GM19397 (cell line): ENCODE measurements around the gene PPP4R1.

Experiments
- ATAC-seq: cut with Tn5 transposase; IDR thresholded peaks from one replicate; pipeline ENCODE4 v1.9.1; 2021; ENCODE audit warnings: mild to moderate bottlenecking, moderate library complexity; ENCODE audit not compliant: unreplicated experiment

Gene PPP4R1

DNA sequence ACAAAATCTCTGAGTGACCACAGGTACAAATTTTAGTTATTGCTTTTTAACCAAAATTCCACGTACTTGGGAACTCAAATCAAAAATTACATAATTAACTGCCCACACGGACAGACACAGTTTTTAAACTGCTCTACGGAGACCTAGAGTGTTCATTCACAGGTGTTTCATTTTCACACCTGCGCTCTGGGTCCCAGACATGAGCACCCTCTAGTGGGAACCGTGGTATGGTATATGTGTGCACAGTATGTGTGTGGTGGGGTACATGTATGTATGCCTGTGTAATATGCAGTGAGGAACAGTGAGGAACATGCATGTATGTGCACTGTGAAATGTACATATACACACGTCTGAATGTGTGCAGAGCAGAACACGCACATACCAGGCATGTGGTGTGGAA, 65.0 kb downstream of the PPP4R1 start:
- ATAC-seq = no peak

GRCh38 chr18:9547782-9548181, 66.6 kb downstream of the PPP4R1 start:
- ATAC-seq = no peak

DNA sequence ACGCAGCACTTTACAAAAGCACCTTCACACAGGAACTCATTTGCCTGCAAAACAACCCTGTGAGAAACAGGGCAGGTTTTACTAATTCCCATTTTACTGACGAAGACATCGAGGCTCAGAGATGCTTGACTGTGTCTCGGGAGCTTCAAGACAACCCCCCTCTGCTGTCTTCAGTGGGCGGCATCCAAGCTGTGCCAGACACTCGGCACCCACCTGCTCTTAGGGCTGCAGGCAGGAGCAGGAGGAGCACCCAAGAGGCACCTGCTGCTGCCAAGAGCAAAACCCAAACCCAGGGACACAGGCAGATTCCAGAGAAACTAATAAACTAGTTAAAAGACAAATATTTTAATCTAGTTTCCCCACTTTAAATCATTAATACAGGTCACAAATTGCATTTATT, 67.9 kb downstream of the PPP4R1 start:
- ATAC-seq = no peak

DNA sequence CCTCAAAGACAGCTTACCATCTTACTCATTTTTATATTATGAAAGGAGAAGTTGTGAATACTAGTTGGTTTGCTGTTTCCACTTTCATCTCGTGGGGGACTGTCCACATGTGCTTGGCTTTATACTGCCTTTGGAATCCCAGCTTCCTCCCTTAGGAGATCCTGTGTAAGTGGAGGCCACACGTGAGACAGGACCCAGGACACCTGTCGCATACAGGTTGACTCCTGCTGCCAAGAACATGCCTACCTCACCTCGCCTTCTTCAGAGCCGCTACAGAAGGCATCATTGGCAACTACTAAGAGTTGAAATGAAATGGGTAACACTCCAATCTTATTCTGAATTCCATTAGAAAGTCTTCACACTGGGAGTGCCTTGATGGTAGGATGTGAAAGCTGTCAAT, 69.3 kb downstream of the PPP4R1 start:
- no peak for ATAC-seq

DNA sequence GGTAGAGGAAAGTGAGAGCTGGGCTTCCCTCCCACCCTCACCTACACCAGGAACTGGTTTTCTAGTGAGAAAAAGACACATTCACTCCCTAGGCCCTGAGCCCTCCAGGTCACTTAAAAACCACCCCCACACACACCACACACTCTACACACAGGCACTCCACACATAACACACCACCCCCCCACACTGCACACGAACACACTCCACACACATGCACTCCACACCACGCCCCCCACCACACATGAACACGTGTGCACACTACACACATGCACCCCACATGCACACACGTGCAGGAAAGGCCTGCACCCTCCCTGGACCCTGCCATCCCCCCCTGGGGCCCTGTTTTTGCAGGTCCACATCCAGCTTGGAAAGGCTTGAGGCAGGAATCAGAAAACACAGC, 71.4 kb downstream of the PPP4R1 start:
- ATAC-seq = no peak

DNA sequence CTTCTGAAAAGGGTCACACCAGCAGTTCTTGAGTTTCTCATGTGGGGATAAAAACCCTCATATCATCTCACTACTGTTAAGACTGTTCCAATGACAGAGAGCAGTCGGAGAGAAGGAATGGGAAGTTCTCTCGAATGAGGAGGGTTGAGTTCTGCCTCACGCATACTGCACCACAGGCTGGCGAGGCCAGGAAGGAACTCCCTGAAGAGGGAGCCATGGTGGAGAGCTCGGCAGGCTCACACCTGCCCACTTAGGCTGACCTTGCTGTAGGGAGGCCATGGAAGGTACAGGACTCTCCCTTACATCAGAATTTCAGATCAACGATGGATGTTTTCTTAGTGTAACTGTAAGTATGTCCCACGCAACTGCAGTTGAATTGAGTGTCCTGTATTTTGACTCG, 74.4 kb downstream of the PPP4R1 start:
- ATAC-seq = no peak

- ATAC-seq = no peak
These were observed 75.1 kb downstream of the PPP4R1 start for GRCh38 chr18:9539283-9539682.

DNA sequence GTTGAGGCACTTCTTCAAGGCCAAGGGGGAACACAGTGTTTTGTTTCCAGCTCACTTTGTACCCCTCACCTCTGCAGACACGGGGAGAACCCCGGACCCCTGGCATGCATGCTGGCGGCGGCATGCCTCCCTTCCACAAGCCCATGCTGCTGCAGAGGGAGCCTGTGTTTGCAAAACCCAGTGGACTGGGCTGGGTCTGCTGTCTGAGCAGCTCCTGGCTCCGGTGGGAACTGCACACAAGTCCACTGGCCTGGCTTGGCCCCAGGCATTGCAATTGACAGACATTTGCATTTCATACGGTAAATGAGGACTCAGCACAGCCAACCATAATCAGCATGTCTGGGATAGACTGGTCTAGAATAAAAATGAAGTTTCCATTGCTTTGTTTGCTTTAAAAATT, 76.7 kb downstream of the PPP4R1 start:
- no peak for ATAC-seq

GRCh38 chr18:9536354-9537152, 77.8 kb downstream of the PPP4R1 start:
- no peak for ATAC-seq

DNA sequence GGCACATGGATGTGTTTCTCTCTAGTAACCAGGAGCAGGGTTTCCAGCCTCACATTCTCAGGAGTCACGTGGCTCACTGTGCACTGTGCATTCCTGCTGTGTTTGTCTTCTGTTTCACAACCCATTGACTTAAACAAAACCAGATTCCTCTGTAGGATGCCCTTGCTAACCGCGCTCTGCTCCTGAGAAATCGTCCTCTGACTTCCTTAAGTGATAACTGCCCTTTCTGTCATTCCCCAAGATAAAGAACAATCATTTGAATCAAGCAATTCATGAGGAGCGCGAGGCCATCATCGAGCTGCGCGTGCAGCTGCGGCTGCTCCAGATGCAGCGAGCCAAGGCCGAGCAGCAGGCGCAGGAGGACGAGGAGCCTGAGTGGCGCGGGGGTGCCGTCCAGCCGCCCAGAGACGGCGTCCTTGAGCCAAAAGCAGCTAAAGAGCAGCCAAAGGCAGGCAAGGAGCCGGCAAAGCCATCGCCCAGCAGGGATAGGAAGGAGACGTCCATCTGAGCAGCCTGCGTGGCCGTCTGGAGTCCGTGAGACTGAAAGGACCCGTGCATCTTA, 78.8 kb downstream of the PPP4R1 start:
- no peak for ATAC-seq

DNA sequence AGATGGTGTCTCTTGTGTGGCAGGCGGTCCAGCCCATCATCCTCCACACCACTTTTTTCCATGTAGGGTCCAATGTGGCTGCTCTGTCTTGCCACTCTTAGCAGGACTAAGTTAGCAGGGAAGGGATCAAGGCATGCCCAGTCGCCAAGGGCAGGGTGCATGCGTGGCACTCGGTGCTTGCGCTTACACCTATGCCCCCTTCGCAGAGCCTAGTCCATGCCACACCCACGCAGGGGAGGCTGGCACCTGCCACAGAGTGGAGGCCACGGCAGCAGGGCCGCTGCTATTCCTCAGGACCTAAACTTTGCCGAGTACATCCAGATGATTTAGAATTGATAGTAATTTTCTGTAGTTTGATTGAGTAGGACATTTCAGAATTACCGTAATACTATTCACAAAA, 79.5 kb downstream of the PPP4R1 start:
- ATAC-seq = no peak

DNA sequence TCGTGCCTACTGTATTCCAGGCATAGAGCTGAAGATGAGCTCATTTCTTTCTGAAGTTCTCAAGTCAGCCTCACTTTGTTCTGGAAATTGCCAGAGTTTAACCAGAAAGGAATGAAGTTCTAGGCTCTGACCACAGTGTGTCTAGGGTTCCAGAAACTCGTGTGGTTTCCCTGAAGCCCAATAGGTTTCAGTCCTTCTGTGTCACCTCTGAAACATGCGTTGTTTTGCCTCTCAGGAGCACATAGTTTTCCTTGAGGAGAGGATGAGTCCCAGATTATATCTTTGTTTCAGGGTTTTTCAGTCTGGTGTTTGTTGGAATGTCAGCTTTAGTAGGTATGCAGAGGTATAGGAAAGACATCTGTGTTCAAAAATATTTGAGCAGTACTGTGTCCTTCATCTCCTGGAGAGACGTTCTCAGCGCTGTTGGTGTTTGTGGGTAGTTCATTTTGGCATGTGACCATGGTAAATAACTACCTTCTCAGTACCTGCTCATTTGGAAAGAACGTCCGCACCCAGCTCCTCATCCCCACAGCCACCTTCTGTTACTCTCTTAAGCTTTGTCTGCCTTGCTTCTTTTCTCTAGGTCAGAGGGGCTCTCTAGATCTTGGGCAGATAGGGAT, 82.5 kb downstream of the PPP4R1 start:
- ATAC-seq = no peak

DNA sequence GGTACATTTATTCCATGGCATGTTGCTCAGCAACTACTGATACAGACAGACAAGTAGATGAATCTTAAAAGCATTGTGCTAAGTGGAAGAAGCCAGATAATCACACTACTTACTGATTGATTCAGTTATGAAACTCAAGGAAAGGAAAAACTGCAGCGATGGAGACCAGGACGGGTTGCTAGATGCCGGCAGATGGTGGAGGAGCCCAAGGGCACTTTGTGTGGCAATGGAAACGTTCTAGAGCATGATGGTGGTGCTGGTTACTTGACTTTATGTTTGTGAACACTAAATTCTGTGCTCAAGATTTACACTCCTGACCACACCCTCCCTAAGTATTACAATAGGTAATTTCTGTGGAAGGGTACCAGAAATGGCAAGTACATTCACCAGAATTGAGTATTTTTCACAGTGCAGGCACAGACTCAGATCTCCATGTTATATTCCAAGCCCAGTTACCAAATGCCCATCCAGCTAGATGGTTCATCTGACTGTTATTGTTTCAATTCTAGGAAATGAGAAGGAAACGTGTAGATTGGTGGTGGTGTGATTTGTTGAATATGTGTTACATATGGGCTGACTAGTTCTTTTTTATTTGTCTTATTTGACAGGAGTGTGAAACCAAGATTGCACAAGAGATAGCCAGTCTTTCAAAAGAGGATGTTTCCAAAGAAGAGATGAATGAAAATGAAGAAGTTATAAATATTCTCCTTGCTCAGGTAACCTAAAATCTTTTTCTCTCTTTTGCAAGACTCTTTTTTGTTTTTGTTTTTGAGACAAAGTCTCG, 83.9 kb downstream of the PPP4R1 start:
- ATAC-seq = no peak

DNA sequence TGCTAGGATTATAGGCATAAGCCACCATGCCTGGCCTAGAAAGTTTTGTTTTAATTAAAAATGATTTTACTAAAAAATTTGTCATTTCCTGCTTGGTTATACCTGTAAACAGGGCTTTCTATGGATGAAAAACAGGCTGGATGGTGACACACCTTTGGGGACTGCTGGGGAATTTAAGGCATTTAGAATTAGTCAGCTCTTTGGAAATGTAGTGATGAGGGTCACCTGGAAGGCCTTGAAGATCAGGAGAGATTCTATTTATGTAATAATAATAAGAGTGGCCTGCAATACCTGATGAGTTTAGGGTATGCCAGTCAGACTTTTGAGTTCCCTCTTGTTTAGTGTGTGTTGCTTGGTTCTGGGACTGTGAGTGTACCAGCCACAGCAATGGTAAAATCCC, 87.9 kb downstream of the PPP4R1 start:
- no peak for ATAC-seq

DNA sequence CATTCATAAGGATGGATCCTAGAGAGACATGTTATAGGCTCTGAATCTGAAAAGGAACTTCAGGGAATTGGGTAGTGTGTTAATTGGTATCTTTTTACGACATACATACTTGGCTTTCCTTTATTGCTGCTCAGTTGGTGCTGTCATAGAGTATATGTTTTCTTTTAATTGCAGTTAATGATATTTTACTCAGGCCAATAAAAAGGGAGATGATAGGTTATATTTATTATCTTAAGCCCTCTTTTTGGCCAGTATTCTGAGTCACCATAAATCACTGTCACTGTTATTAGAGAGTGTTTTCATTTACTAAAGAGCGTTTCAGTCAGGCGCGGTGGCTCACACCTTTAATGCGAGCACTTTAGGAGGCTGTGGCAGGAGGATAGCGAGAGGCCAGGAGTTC, 91.4 kb downstream of the PPP4R1 start:
- no peak for ATAC-seq

DNA sequence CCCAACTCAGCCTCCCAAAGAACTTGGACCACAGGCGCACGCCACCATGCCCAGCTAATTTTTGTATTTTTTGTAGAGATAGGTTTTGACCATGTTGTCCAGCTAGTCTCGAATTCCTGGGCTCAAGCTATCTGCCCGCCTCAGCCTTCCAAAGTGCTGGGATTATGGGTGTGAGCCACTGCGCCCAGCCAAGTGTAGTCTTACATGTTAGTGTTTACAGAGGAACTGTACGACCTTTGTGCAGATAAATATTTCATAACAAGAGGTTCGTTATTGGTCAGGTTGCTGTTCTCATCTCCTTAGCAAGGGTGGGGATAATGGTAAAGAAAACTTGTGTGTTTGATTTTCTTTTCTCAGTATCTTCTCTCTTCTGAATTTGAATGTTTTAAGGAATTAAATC, 92.6 kb downstream of the PPP4R1 start:
- ATAC-seq = no peak

GRCh38 chr18:9520666-9521065, 93.7 kb downstream of the PPP4R1 start:
- ATAC-seq = no peak

- no peak for ATAC-seq
These were observed 95.0 kb downstream of the PPP4R1 start for GRCh38 chr18:9519399-9519798.

GRCh38 chr18:9517869-9518268, 96.5 kb downstream of the PPP4R1 start:
- ATAC-seq = no peak

GRCh38 chr18:9516437-9517064, 97.8 kb downstream of the PPP4R1 start:
- no peak for ATAC-seq

- no peak for ATAC-seq
These were observed 100.3 kb downstream of the PPP4R1 start for GRCh38 chr18:9513971-9514512.
